ENCODE results near the gene SCTR.

The SCTR gene

DNA sequence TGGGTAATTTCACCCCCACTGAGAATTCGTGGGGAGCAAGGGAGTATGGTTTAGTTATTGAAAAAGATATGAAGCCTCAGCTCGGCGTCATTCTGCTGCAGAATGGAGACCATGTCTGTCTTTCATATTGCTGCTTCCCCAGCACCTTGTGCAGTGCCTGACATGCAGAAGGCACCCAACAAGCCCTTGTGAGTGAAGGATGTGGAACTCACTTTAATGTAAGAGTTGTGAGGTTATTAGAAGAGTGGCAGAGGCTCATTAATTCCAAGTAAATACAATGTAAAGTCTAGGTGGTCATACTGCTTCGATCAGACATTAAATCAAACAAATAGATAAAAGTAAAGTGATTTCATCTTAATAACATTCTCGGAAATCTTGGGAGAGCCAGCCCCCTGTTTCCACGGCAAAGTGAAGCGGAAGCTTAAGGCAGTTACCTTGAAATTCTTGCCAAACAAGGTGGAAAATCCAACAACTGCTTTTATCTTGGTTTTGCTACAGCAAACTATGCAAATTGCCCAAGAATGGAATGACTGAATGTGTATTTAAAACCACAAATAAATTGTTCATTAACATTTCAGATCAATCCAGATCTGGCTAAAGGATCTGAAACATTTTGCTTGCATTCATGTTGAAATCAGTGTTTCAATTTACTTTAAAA is 29.5 kb upstream of the SCTR start:
- Histone ChIP-seq H3K27me3 (ENCODE audit: insufficient read depth, poor library complexity, severe bottlenecking) (no peaks in the 10 kb centered on the region), H3K27ac (replicated peaks) (no peak overlapping the region), H3K4me3 (replicated peaks; ENCODE audit: insufficient read depth, low read length) (no peak overlapping the region)
- no peak for DNase-seq (ENCODE audit: low read depth in 1 of 2, low spot score in 1 of 2)
- no peak for TF ChIP-seq POLR2AphosphoS5 (IDR thresholded peaks at IDR 0.05; ENCODE audit: low read depth)
- TF ChIP-seq, protein P1, sequence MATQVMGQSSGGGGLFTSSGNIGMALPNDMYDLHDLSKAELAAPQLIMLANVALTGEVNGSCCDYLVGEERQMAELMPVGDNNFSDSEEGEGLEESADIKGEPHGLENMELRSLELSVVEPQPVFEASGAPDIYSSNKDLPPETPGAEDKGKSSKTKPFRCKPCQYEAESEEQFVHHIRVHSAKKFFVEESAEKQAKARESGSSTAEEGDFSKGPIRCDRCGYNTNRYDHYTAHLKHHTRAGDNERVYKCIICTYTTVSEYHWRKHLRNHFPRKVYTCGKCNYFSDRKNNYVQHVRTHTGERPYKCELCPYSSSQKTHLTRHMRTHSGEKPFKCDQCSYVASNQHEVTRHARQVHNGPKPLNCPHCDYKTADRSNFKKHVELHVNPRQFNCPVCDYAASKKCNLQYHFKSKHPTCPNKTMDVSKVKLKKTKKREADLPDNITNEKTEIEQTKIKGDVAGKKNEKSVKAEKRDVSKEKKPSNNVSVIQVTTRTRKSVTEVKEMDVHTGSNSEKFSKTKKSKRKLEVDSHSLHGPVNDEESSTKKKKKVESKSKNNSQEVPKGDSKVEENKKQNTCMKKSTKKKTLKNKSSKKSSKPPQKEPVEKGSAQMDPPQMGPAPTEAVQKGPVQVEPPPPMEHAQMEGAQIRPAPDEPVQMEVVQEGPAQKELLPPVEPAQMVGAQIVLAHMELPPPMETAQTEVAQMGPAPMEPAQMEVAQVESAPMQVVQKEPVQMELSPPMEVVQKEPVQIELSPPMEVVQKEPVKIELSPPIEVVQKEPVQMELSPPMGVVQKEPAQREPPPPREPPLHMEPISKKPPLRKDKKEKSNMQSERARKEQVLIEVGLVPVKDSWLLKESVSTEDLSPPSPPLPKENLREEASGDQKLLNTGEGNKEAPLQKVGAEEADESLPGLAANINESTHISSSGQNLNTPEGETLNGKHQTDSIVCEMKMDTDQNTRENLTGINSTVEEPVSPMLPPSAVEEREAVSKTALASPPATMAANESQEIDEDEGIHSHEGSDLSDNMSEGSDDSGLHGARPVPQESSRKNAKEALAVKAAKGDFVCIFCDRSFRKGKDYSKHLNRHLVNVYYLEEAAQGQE (IDR thresholded peaks at IDR 0.05; ENCODE audit: insufficient replicate concordance, low read depth) = no peak
- no peak for TF ChIP-seq GABPA (IDR thresholded peaks at IDR 0.05; ENCODE audit: low read depth)
- no peak for TF ChIP-seq SPI1 (IDR thresholded peaks at IDR 0.05; ENCODE audit: borderline replicate concordance, low read depth)
- TF ChIP-seq CTCF (IDR thresholded peaks at IDR 0.05; ENCODE audit: insufficient read depth, low read length) = no peak

DNA sequence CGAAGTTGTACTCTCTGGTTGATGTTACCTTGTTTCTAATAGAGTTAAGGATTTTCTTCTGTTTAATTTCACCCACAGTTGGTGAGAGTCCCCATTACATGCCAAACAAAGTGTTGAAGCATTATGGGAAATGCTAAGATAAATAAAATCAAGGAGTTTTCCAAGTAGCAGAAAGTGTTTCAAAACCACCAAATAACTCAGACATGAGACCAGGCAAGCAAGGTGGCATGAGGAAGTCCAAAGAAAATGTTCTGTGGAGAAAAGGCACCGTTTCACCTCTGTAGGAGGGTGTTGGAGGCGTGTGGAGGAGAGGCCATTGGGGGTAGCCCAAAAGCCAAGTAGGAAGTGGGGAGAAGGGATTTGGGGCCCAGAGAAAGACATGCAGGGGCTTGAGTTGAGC is 28.6 kb upstream of the SCTR start:
- H3K4me3 ChIP-seq (replicated peaks; ENCODE audit: insufficient read depth, low read length) = no peak overlapping the region
- TF ChIP-seq POLR2AphosphoS5 (IDR thresholded peaks at IDR 0.05; ENCODE audit: low read depth) (no peak), GABPA (IDR thresholded peaks at IDR 0.05; ENCODE audit: low read depth) (no peak), SPI1 (IDR thresholded peaks at IDR 0.05; ENCODE audit: borderline replicate concordance, low read depth) (no peak), CTCF (IDR thresholded peaks at IDR 0.05; ENCODE audit: insufficient read depth, low read length) (no peak)
- TF ChIP-seq, protein P1 (IDR thresholded peaks at IDR 0.05; ENCODE audit: insufficient replicate concordance, low read depth) = no peak
- no peaks in the 10 kb centered on the region for H3K27me3 ChIP-seq (ENCODE audit: insufficient read depth, poor library complexity, severe bottlenecking)
- H3K27ac ChIP-seq (replicated peaks) = no peak overlapping the region
- no peak for DNase-seq (ENCODE audit: low read depth in 1 of 2, low spot score in 1 of 2)

GRCh38 chr2:119550856-119551255 is 26.6 kb upstream of the SCTR start:
- no peak for TF ChIP-seq SPI1 (IDR thresholded peaks at IDR 0.05; ENCODE audit: borderline replicate concordance, low read depth)
- no peak for TF ChIP-seq GABPA (IDR thresholded peaks at IDR 0.05; ENCODE audit: low read depth)
- TF ChIP-seq, protein P1 (IDR thresholded peaks at IDR 0.05; ENCODE audit: insufficient replicate concordance, low read depth) = no peak
- TF ChIP-seq POLR2AphosphoS5 (IDR thresholded peaks at IDR 0.05; ENCODE audit: low read depth) = no peak
- no peak for TF ChIP-seq CTCF (IDR thresholded peaks at IDR 0.05; ENCODE audit: insufficient read depth, low read length)
- no peak overlapping the region for H3K27ac ChIP-seq (replicated peaks)
- peaks cover 5% of the 10 kb centered on the region for H3K27me3 ChIP-seq (ENCODE audit: insufficient read depth, poor library complexity, severe bottlenecking)
- no peak for DNase-seq (ENCODE audit: low read depth in 1 of 2, low spot score in 1 of 2)
- H3K4me3 ChIP-seq (replicated peaks; ENCODE audit: insufficient read depth, low read length) = no peak overlapping the region
